GM12865 (cell line): Measurements from ENCODE around the gene CREG1.

Experiments
- DNase-seq: peaks from one replicate; pipeline ENCODE4 v3.0.0; 2010; ENCODE audit warnings: low read depth
- H3K4me3 ChIP-seq: 2 replicates; pipeline ENCODE4 v1.5.1; 2011; ENCODE audit warnings: mild to moderate bottlenecking, low read depth, low read length, control low read depth
- TF ChIP-seq, protein P1 (sequence below): IDR thresholded peaks from 2 replicates; pipeline ENCODE4 v1.5.1; 2011; ENCODE audit warnings: low read length, control low read depth, low read depth, inconsistent platforms; ENCODE audit not compliant: insufficient read depth; ENCODE audit errors: missing control alignments

The CREG1 gene

DNA sequence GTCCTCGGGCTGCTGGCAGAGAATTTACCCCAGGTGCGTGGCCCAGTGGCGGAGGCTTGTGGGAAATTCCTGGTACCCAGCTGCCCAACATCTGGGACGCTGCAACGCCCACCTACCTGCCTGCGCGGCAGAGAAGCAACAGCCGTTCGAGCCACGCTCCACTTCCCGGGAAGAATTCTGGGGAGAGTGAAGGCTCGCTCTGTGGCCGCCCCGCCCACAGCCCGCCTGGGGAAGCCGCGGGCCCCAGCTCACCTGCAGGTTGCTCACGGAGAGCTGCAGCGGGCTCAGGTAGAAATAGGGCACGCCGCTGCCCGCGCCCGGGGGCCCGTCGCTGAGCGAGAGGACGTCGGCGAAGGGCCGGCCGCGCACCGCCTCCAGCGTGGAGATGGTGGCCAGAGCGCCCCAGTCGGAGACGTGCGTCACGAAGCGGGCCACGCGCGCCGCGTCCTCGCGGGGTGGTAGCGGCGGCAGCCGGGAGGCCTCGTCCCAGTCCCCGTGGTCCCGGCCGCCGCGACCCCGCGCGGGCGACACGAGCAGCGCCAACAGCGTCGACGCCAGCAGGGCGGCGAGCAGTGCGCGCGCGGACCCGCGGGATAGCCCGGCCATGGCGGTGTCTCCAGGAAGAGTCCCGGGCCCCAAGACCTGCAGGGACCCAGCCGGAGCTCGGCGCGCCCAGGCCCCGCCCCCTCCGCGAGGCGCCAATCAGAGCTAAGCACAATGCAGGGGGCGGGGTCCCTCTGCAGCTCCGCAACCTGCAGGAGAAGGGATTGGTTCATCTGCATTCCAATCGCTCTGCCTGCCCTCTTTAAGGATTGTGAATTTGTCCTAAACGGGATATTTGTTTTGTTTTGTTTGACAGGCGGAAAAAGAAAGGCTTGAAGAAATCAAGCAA is at the start of gene CREG1:
Gene CREG1 (minus strand): TSS at position 627 of the 892 bp plus-strand sequence.
- TF ChIP-seq, protein P1, sequence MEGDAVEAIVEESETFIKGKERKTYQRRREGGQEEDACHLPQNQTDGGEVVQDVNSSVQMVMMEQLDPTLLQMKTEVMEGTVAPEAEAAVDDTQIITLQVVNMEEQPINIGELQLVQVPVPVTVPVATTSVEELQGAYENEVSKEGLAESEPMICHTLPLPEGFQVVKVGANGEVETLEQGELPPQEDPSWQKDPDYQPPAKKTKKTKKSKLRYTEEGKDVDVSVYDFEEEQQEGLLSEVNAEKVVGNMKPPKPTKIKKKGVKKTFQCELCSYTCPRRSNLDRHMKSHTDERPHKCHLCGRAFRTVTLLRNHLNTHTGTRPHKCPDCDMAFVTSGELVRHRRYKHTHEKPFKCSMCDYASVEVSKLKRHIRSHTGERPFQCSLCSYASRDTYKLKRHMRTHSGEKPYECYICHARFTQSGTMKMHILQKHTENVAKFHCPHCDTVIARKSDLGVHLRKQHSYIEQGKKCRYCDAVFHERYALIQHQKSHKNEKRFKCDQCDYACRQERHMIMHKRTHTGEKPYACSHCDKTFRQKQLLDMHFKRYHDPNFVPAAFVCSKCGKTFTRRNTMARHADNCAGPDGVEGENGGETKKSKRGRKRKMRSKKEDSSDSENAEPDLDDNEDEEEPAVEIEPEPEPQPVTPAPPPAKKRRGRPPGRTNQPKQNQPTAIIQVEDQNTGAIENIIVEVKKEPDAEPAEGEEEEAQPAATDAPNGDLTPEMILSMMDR: no peak
- DNase-seq: peak; percentile 92
- peak within 1 kb of the TSS; percentile 88 for H3K4me3 ChIP-seq

DNA sequence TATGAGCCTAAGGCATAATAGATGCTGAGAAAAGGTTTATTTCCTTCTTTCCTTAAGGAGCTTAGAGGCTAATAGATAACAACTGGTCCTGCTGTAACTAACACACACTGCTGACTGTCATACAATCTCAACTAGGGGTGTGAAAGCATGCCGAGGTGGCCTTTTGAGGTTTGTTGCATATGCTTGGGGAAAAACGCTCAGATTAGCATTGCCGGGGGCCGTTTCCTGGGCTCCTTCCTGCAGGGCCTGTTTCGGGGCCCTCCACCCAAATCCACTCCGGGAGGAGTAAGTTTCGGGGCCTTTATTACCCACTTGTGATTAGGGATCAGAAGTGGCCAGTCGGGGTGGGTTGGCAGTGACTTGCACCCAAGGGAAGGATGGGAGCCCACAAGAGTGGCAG is 49.3 kb upstream of the CREG1 start:
- no peak for DNase-seq
- TF ChIP-seq, protein P1: no peak

DNA sequence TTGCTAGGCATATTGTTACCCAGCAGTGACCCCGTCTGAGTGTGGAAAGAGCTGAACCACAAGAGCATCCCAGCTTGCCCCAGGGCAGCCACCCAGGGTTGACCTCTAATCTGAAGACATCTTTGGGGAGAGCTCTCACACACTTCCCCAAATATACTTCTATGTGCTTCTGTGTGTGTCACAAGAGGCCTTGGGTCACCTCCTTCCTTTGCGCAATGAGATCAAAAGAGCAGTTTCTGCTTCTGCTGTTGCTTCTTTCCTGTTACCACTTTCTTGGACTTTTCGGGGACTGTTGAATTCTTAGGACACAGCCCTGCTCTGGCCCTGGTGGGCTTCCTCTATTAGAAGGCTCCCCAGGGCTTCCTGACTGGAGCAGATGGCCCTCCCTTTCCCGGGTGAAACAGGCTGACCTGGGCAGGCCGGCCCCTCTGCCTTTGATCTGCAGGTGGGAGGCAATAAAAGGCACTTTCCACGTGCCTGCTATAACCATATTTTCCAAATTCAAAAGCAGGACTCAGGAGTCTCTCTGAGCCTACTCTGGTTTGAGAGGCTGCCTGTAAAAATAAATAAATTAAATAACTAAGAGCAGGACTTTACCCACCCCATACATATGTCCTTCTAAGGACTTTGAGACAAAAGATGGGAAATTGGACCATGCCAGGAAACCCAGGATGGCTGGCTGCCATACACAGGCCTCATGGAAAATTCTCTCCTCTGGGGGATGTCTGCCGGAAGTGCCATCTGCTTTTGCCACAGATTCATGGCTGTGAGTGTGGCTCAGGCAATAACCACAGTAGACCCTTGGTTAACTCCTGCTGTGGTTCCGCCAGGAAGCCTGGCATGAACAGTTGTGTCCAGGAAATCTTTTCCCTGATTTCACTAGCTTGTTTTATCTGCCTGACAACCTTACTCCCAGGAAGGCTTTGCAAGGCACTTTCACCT is 48.2 kb upstream of the CREG1 start:
- no peak for DNase-seq
- TF ChIP-seq, protein P1: no peak
- no peak overlapping the region for H3K4me3 ChIP-seq

More for the DNA sequence above, 49.3 kb upstream of the CREG1 start:
- no peak overlapping the region for H3K4me3 ChIP-seq

DNA sequence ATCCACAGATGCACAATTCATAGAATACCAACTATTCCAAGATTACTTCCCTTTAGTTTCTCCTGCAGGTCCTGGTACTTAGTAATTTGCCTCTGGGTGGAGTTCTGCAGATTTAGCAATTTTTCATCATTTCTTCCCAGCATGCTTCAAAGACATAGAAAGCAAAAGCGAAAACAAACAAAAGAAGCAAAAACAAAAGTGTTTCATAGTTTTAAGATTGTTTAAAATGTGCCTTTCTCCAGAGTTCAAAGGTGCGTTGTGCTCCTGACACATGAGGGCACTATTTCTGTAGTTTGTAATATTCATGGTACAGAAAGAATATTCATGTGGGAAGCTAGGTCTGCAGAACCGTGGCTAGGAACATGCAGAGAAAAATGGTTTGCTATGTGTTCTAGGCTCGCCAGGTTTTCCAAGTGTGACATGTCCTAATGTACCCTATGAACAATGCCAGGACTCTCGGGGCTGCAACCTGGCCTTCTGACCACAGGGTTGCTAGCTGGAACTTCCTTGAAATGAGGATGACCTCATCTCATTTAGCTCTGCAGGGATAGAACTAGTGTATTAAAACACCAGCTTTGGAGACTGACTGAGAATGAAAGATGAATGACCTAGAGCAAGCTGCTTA is 46.5 kb upstream of the CREG1 start:
- peak; percentile 80 for DNase-seq
- H3K4me3 ChIP-seq: no peak overlapping the region
- TF ChIP-seq, protein P1: peak; percentile 53

DNA sequence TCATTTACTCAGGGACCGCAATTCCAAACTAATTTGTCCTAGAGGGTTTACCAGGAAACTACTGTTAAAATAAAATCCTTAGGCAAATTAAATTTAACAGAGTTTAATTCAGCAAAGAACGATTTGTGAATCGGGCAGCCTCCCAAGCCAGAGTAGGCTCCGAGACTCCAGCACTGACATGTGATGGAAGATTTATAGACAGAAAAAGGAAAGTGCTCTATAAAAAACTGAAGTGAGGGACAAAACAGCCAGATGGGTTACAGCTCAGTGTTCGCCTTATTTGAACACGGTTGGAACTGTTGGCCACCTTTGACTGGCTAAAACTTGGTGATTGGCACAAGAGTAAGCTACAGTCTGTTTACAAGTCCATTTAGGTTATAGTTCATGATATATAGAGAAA is 41.3 kb upstream of the CREG1 start:
- TF ChIP-seq, protein P1: no peak
- H3K4me3 ChIP-seq: no peak overlapping the region
- no peak for DNase-seq

DNA sequence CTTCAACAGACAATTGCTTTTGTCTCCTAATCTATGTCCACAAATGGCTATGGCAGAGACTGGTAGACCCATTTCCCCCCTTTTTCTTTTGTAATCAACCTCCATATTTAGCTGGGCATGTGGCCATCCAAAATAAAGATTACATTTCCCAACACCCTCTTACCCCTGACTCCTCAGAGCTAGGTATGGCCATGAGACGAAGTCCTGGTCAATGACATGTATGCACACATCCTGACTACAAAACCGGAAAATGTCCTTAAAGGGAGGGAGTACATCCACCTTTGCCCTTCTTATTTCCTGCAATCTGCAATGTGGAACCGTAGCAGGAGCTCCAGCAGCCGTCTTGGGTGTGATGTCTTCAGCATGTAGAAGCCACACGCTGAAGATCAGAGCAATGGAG is 40.3 kb upstream of the CREG1 start:
- H3K4me3 ChIP-seq: no peak overlapping the region

More for the DNA sequence above, 40.3 kb upstream of the CREG1 start:
- TF ChIP-seq, protein P1: no peak
- no peak for DNase-seq
